NCI-H345 (cell line): ENCODE measurements around the gene EPB41L1.
A peak's percentile ranks its signal among the peaks of the same experiment; 100 is the strongest.
"Not testable (repeated sequence)": the region's sequence is repeated elsewhere in the genome, so short reads cannot be mapped to it uniquely, and the experiment has no call there.

ENCODE experiments used
- DNase-seq: peaks from one replicate; lab custom pipeline; 2025; lab: John Stamatoyannopoulos, UW

EPB41L1 gene

GRCh38 chr20:36126836-36127527, 27.6 kb upstream of the EPB41L1 start:
- no peak for DNase-seq

DNA sequence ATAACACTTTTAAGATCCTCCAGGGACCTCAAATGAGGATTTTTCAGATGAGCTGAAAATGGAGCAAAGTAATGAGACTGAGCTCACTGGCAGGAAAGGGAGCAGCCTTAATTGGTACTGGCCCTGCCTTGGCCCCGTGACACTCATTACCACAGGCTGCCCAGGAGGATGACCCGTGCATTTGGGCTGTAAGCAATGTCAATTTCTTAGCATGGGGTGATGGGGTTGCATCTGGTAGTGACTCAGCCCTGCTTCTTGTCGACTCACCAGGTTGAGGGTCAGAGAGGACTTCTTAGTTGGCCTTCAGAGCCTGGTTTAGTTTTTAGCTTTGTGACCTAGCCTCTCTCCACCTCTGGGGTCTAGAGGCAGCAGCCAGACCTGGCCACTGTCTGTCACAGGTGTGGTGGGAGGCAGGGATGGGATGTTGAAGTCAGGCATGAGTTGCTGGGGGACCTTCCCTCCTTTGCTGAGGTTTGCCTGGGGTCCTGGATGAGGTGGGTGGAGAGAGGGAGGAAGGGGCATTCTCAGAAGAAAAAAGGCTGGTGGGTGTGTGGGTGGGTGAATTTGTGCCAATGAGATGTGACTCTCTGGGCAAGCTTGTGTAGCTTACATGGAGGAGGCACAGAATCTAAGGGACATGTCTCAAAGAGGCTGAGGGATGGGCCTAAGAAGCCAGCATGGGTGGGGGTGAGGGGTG, 25.9 kb upstream of the EPB41L1 start:
- no peak for DNase-seq

DNA sequence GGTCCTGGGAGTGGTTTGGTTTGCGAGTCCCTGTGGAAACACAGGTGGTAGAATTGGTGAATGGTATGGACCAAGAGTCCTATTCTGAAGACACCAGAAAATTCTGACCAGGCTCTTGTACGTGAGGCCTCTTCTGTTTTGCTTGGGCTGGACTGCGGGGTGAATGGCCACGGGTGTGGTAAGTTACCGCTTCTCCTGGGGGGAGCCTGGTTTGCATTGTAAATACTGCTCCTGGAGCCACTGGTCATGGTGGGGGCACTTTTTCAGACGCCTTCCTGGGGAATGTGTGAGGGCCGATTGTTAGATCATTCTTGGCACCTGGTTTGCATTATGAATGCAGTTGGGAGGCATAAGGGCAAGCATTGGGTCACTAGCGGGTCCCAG, 25.4 kb upstream of the EPB41L1 start:
- DNase-seq, result no peak

- no peak for DNase-seq
Measured at GRCh38 chr20:36130390-36130789, 24.1 kb upstream of the EPB41L1 start.

GRCh38 chr20:36132802-36133211, 21.7 kb upstream of the EPB41L1 start:
- no peak for DNase-seq

GRCh38 chr20:36133821-36134220, 20.7 kb upstream of the EPB41L1 start:
- DNase-seq, result no peak

DNA sequence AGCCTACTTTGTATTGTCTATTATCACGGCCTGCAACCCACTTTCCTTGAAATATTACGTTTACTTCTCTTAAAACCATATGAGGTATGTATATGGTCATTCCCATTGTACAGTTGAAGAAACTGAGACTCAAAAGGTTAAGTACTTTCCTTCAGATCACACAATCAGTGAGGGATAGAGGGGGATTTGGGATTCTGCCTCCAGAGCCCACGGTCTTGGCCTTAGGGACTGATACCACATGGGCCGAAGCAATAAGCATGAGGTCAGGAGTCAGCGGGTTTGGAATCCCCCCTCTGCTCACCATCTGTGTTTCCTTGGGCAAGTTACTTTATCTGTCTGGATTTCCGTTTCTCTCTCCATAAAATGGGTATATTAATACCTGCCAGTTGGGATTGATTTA, 19.4 kb upstream of the EPB41L1 start:
- no peak for DNase-seq

- no peak for DNase-seq
Measured at GRCh38 chr20:36135821-36136220, 18.7 kb upstream of the EPB41L1 start.

DNA sequence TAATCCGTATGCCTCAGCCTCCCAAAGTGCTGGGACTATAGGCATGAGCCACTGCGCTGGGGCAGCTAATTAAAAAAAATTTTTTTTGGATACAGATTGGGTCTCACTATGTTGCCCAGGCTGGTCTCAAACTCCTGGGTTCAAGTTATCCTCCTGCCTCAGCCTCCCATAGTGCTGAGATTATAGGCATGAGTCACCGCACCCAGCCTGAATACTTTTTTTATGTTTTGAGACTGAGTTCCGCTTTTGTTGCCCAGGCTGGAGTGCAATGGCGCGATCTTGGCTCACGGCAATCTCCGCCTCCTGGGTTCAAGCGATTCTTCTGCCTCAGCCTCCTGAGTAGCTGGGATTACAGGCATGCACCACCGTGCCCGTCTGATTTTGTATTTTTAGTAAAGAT, 17.2 kb upstream of the EPB41L1 start:
- not testable (repeated sequence) for DNase-seq

DNA sequence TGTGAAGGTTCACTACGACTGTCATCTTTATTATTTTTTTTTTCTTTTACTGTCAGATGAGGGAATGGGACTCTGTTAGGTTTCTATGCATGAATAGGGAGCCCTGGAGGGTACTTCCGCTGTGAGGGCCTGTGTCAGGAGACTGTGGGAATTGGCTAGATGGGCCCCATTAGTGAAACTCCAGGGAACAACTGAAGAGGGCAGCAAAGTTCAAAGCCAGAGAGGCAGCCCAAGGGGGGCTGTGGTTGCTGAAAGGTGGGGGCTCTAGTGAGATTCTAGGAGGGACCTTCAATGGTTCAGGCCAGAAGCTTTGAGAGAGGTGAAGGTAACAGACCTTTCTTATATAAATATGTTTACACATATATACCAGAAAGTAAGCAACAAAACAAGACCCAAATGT, 13.2 kb upstream of the EPB41L1 start:
- DNase-seq, result no peak

DNA sequence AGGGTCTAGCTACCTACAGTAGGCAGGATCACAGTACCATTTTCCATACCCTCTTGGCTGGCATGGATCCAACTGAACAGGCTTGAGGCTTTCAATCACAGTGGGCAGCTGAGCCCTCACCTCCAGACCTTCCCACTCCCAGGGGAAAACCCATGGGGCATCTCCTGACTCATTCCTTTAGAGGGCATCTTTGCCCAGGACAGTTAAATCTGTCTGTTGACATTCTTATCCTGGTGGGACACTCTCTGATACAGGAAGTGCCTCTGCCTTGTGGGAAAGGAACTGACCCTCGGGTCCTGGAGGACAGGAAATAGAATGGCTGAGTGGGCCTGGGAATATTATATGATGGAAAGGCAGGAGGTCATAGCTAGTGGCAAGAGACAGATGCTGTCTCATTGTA, 10.2 kb upstream of the EPB41L1 start:
- no peak for DNase-seq

DNA sequence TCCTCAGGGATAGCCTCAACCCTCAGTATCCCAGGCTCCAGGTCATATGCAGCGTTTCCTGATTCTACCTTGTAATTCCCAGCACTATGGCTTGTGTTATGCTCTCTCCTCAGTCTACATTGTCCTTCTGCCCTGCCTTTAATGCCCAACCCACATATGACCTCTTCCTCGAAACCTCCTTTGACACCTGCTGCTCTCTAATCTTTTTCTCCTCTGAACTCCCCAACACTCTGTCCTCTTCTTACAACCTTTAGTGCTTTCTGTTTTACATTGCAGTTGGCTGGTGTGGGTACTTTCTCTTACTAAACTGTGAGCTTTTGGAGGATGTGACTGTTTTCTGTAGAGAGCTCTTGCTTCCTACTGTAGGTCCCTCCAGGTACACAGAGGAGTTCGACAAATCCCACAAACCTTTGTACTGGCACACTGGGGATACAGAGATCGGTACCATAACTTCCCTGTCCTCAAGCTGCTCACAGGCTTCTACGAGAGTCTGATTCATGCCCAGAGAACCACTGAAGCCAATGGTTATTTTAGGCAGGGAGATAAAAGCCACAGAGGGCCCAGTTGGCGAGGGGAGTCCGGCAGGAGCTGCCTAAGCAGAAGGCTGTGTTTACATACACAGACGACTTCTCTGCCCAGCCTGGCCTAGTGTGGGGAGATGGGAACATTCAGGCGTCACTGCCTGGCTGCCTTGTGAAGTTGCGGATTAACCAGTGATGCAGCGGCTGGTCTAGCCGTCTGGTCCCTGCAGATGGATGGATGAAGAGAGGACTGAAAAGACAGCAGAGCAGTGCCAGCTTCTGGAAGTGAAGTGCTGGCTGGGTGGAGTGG, 8.4 kb upstream of the EPB41L1 start:
- DNase-seq, result no peak

GRCh38 chr20:36147690-36148089, 6.8 kb upstream of the EPB41L1 start:
- DNase-seq, result no peak

DNA sequence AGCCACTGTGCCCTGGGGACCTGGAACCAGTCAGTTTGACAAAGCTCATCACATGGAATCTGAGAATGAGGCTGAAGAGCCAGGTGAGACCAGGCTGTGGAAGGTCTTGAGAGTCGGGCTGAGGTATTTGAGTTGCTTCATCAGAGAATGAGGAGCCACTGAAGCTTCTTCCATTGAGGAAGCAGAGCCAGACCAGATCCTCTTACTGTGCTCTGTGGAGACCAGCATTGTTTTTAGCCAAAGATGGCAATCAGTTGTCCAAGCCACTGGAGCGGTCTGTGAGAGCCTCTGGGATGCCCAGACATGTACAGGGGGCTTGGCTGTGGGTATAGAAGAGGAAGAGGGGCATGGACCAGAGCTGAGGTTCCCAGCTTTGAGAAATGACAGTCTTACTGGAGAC, 6.1 kb upstream of the EPB41L1 start:
- DNase-seq, result no peak

- no peak for DNase-seq
Measured at GRCh38 chr20:36149012-36149411, 5.5 kb upstream of the EPB41L1 start.

- DNase-seq, result no peak
Measured at GRCh38 chr20:36149469-36149868, 5.1 kb upstream of the EPB41L1 start.

GRCh38 chr20:36150489-36150846, 4.1 kb upstream of the EPB41L1 start:
- no peak for DNase-seq

GRCh38 chr20:36150847-36151539, 3.5 kb upstream of the EPB41L1 start:
- no peak for DNase-seq

- no peak for DNase-seq
Measured at GRCh38 chr20:36152261-36152660, 2.3 kb upstream of the EPB41L1 start.

- DNase-seq, result no peak
Measured at GRCh38 chr20:36153204-36153603, 1.3 kb upstream of the EPB41L1 start.

DNA sequence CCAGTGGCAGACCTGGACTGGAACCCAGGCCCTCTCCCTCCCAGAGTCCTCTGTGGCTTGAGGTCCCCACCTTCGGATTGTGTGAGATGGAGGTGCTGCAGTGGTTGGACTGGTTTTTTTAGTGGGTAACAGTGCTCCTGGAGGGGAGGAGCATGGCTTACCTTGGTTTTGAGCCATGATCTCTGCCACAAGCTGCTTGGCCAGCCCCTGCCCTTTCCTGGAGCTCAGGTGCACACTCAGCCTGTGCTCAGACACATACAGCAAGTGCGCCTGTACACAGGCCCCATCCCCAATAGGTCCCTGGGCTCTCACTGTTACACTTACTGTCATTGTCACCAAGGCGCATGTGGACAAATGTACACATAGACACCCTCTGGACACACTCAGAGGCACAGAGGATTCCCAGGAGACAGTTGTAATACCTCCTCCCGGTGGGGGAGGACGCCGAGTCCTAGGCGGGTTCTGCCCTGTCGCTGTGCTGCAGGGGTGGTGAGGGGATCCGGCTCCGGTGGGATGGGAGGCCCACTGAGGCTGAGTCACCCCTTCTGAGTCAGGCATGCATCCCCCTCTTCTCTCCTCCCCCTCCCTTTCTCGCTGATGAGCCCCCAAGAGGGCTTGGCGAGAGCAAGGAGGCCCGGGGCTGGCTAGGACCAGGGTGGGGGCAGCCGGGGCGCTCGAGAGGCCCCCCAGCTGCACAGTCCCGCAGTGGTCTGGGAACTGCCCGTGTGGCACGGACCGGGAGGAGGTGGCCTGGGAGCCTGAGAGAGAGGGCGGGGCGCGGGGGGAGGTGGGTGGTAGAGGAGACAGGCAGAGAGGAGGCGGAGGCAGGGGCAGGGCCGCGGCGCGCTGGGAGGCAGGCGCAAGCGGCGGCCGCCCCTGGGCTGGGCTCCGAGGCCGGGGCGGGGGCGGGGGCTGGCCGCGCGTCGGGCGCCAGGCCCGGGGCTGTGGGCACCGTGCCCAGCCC, 522 bp upstream of the EPB41L1 start:
- DNase-seq, result peak; percentile 89
